IPS DF 4.7 (cell line): ENCODE results near the gene FUT6.
"Not testable (repeated sequence)": the region's sequence is repeated elsewhere in the genome, so short reads cannot be mapped to it uniquely, and the experiment has no call there.

ENCODE experiments used
- DNase-seq: peaks from one replicate; pipeline ENCODE4 v3.0.0-alpha.2; 2013; ENCODE audit warnings: low spot score; ENCODE audit errors: extremely low read depth

Gene FUT6

GRCh38 chr19:5839065-5840017 is at the start of gene FUT6:
Gene FUT6 (minus strand): TSS chr19:5839702. CDS start chr19:5832567, 7,135 bp downstream.
- no peak for DNase-seq

- DNase-seq = not testable (repeated sequence)
These were observed 44.7 kb upstream of the FUT6 start for GRCh38 chr19:5884065-5884811.

- DNase-seq = not testable (repeated sequence)
These were observed 43.8 kb upstream of the FUT6 start for GRCh38 chr19:5883157-5883873.

- DNase-seq = no peak
These were observed 43.0 kb upstream of the FUT6 start for GRCh38 chr19:5882421-5882968.

GRCh38 chr19:5881543-5882299 is 42.2 kb upstream of the FUT6 start:
- DNase-seq = no peak

- no peak for DNase-seq
These were observed 41.1 kb upstream of the FUT6 start for GRCh38 chr19:5880604-5881078.

GRCh38 chr19:5880196-5880595 is 40.7 kb upstream of the FUT6 start:
- no peak for DNase-seq

GRCh38 chr19:5877882-5878281 is 38.4 kb upstream of the FUT6 start:
- DNase-seq = no peak

GRCh38 chr19:5877427-5877826 is 37.9 kb upstream of the FUT6 start:
- DNase-seq = no peak

GRCh38 chr19:5874496-5874895 is 35.0 kb upstream of the FUT6 start:
- not testable (repeated sequence) for DNase-seq

GRCh38 chr19:5873617-5874199 is 34.2 kb upstream of the FUT6 start:
- no peak for DNase-seq

- no peak for DNase-seq
These were observed 31.5 kb upstream of the FUT6 start for GRCh38 chr19:5870986-5871394.

GRCh38 chr19:5867201-5868136 is 28.0 kb upstream of the FUT6 start:
- no peak for DNase-seq

- no peak for DNase-seq
These were observed 26.3 kb upstream of the FUT6 start for GRCh38 chr19:5865772-5866171.

GRCh38 chr19:5864725-5865486 is 25.4 kb upstream of the FUT6 start:
- no peak for DNase-seq

- no peak for DNase-seq
These were observed 24.7 kb upstream of the FUT6 start for GRCh38 chr19:5864013-5864720.

GRCh38 chr19:5863030-5863665 is 23.6 kb upstream of the FUT6 start:
- DNase-seq = no peak
